ENCODE data around the gene SEPTIN2. TPM values are rescaled to one million over a fixed set of nuclear protein-coding genes. Genes with fewer than 3 reads are reported as not detected.
"Not testable (repeated sequence)": the region's sequence is repeated elsewhere in the genome, so short reads cannot be mapped to it uniquely, and the experiment has no call there.

The SEPTIN2 gene
- total and polyA plus RNA-seq, 3 experiments from 2014 or later, result 187 to 319 (median 301) TPM

- Mint-ChIP-seq H3K27ac (no peak overlapping the region), H3K27me3 (no peaks in the 10 kb centered on the region), H3K4me1 (peaks cover 0 to 4% (median 4%) of the 10 kb centered on the region in 3 donors), H3K4me3 (no peak overlapping the region), H3K36me3 (peaks cover 7 to 12% (median 11%) of the 10 kb centered on the region in 3 donors), H3K9me3 (no peaks in the 10 kb centered on the region)
- no peak for DNase-seq
- H3K4me1 ChIP-seq (ENCODE audit: insufficient read depth, low read length), result no peaks in the 10 kb centered on the region
- no peaks in the 10 kb centered on the region for H3K9me3 ChIP-seq (ENCODE audit: low read length)
- ChIA-PET POLR2A (no interaction called here), CTCF (no interaction called here)
- H3K4me3 ChIP-seq (ENCODE audit: low read length), result no peak overlapping the region
- no peaks in the 10 kb centered on the region for H3K36me3 ChIP-seq (ENCODE audit: insufficient read depth, low read length)
- H3K27ac ChIP-seq (ENCODE audit: low read depth, low read length), result no peak overlapping the region
- no peaks in the 10 kb centered on the region for H3K27me3 ChIP-seq (ENCODE audit: insufficient read depth, low read length, poor library complexity, severe bottlenecking)
Observed at GRCh38 chr2:241386519-241386918, 70.8 kb downstream of the SEPTIN2 start.

GRCh38 chr2:241389697-241390096 is 74.0 kb downstream of the SEPTIN2 start:
- no peak overlapping the region for H3K27ac ChIP-seq (ENCODE audit: low read depth, low read length)
- H3K27me3 ChIP-seq (ENCODE audit: insufficient read depth, low read length, poor library complexity, severe bottlenecking), result no peaks in the 10 kb centered on the region
- Mint-ChIP-seq H3K9me3 (no peaks in the 10 kb centered on the region), H3K27me3 (no peaks in the 10 kb centered on the region), H3K4me1 (no peaks in the 10 kb centered on the region), H3K36me3 (peaks cover 7 to 8% (median 7%) of the 10 kb centered on the region in 3 donors), H3K4me3 (no peak overlapping the region), H3K27ac (no peak overlapping the region)
- H3K36me3 ChIP-seq (ENCODE audit: insufficient read depth, low read length), result no peaks in the 10 kb centered on the region
- no peak for DNase-seq
- no peaks in the 10 kb centered on the region for H3K4me1 ChIP-seq (ENCODE audit: insufficient read depth, low read length)
- no peaks in the 10 kb centered on the region for H3K9me3 ChIP-seq (ENCODE audit: low read length)
- no peak overlapping the region for H3K4me3 ChIP-seq (ENCODE audit: low read length)
- ChIA-PET POLR2A (no interaction called here), CTCF (no interaction called here)

GRCh38 chr2:241390301-241391206 is 74.8 kb downstream of the SEPTIN2 start:
- Mint-ChIP-seq H3K27me3 (no peaks in the 10 kb centered on the region), H3K4me3 (no peak overlapping the region), H3K36me3 (peaks cover 10 to 14% (median 14%) of the 10 kb centered on the region in 3 donors), H3K4me1 (no peaks in the 10 kb centered on the region), H3K9me3 (no peaks in the 10 kb centered on the region), H3K27ac (peak overlapping the region in 1 of 8 donors; percentile 44)
- CTCF ChIA-PET, result no interaction called here
- H3K9me3 ChIP-seq (ENCODE audit: low read length), result no peaks in the 10 kb centered on the region
- H3K27ac ChIP-seq (ENCODE audit: low read depth, low read length), result no peak overlapping the region
- no peaks in the 10 kb centered on the region for H3K36me3 ChIP-seq (ENCODE audit: insufficient read depth, low read length)
- POLR2A ChIA-PET, result no interaction called here
- no peaks in the 10 kb centered on the region for H3K4me1 ChIP-seq (ENCODE audit: insufficient read depth, low read length)
- no peaks in the 10 kb centered on the region for H3K27me3 ChIP-seq (ENCODE audit: insufficient read depth, low read length, poor library complexity, severe bottlenecking)
- DNase-seq, result no peak
- H3K4me3 ChIP-seq (ENCODE audit: low read length), result no peak overlapping the region

- peaks cover 12 to 15% (median 12%) of the 10 kb centered on the region in 3 donors for H3K36me3 Mint-ChIP-seq
- H3K27me3 Mint-ChIP-seq, result no peaks in the 10 kb centered on the region
- H3K4me3 Mint-ChIP-seq, result no peak overlapping the region
- H3K4me1 Mint-ChIP-seq, result no peaks in the 10 kb centered on the region
- H3K36me3 ChIP-seq (ENCODE audit: insufficient read depth, low read length), result no peaks in the 10 kb centered on the region
- no peaks in the 10 kb centered on the region for H3K9me3 ChIP-seq (ENCODE audit: low read length)
- POLR2A ChIA-PET, result no interaction called here
- no peaks in the 10 kb centered on the region for H3K4me1 ChIP-seq (ENCODE audit: insufficient read depth, low read length)
- DNase-seq, result peak in 2 of 5 donors; percentile 2 to 11
- H3K9me3 Mint-ChIP-seq, result no peaks in the 10 kb centered on the region
- H3K27me3 ChIP-seq (ENCODE audit: insufficient read depth, low read length, poor library complexity, severe bottlenecking), result no peaks in the 10 kb centered on the region
- no peak overlapping the region for H3K4me3 ChIP-seq (ENCODE audit: low read length)
- no peak overlapping the region for H3K27ac ChIP-seq (ENCODE audit: low read depth, low read length)
- CTCF ChIA-PET, result no interaction called here
- H3K27ac Mint-ChIP-seq, result peak overlapping the region in 1 of 8 donors; percentile 47
Observed at GRCh38 chr2:241391892-241392665, 76.4 kb downstream of the SEPTIN2 start.

- POLR2A ChIA-PET, result not testable (repeated sequence)
Observed at GRCh38 chr2:241392753-241393152, 77.0 kb downstream of the SEPTIN2 start.

GRCh38 chr2:241393524-241394196 is 77.9 kb downstream of the SEPTIN2 start:
- POLR2A ChIA-PET, result interaction anchor here (0.6 kb wide), 1 partner anchor 144 kb away, joined by 4 read pairs; no protein-coding TSS in a partner anchor

More at GRCh38 chr2:241392753-241393152, 77.0 kb downstream of the SEPTIN2 start:
- H3K27ac ChIP-seq (ENCODE audit: low read depth, low read length); H3K4me3 Mint-ChIP-seq; H3K27ac Mint-ChIP-seq; H3K27me3 ChIP-seq (ENCODE audit: insufficient read depth, low read length, poor library complexity, severe bottlenecking); CTCF ChIA-PET; H3K9me3 Mint-ChIP-seq; DNase-seq; H3K4me3 ChIP-seq (ENCODE audit: low read length); H3K4me1 ChIP-seq (ENCODE audit: insufficient read depth, low read length); H3K4me1 Mint-ChIP-seq; H3K27me3 Mint-ChIP-seq; H3K36me3 ChIP-seq (ENCODE audit: insufficient read depth, low read length); H3K9me3 ChIP-seq (ENCODE audit: low read length): not testable (repeated sequence)
- H3K36me3 Mint-ChIP-seq, result peaks cover 11 to 15% (median 14%) of the 10 kb centered on the region in 3 donors

GRCh38 chr2:241396809-241397208 is 81.1 kb downstream of the SEPTIN2 start:
- H3K4me3 Mint-ChIP-seq; CTCF ChIA-PET; POLR2A ChIA-PET; H3K4me1 Mint-ChIP-seq; H3K4me3 ChIP-seq (ENCODE audit: low read length); H3K27me3 Mint-ChIP-seq; H3K36me3 ChIP-seq (ENCODE audit: insufficient read depth, low read length); H3K4me1 ChIP-seq (ENCODE audit: insufficient read depth, low read length); H3K27ac ChIP-seq (ENCODE audit: low read depth, low read length); DNase-seq; H3K9me3 ChIP-seq (ENCODE audit: low read length); H3K27me3 ChIP-seq (ENCODE audit: insufficient read depth, low read length, poor library complexity, severe bottlenecking); H3K9me3 Mint-ChIP-seq: not testable (repeated sequence)
- Mint-ChIP-seq H3K36me3 (peaks cover 4 to 12% (median 11%) of the 10 kb centered on the region in 3 donors), H3K27ac (peak overlapping the region in 1 of 8 donors; percentile 56)

More at GRCh38 chr2:241393524-241394196, 77.9 kb downstream of the SEPTIN2 start:
- Histone ChIP-seq H3K27ac (ENCODE audit: low read depth, low read length) (no peak overlapping the region), H3K27me3 (ENCODE audit: insufficient read depth, low read length, poor library complexity, severe bottlenecking) (no peaks in the 10 kb centered on the region), H3K36me3 (ENCODE audit: insufficient read depth, low read length) (no peaks in the 10 kb centered on the region), H3K9me3 (ENCODE audit: low read length) (no peaks in the 10 kb centered on the region), H3K4me3 (ENCODE audit: low read length) (no peak overlapping the region), H3K4me1 (ENCODE audit: insufficient read depth, low read length) (no peaks in the 10 kb centered on the region)
- Mint-ChIP-seq H3K4me3 (no peak overlapping the region), H3K27me3 (no peaks in the 10 kb centered on the region), H3K4me1 (no peaks in the 10 kb centered on the region), H3K9me3 (no peaks in the 10 kb centered on the region), H3K27ac (peak overlapping the region in 1 of 8 donors; percentile 29), H3K36me3 (peaks cover 4 to 15% (median 14%) of the 10 kb centered on the region in 3 donors)
- no peak for DNase-seq
- CTCF ChIA-PET, result interaction anchor here (0.8 kb wide), 1 partner anchor 8 kb away, joined by 3 read pairs; no protein-coding TSS in a partner anchor

Data from CD8-positive, alpha-beta memory T cell (primary cell).